ENCODE data around the gene PPFIBP1. TPM values are rescaled to one million over a fixed set of nuclear protein-coding genes. Genes with fewer than 3 reads are reported as not detected.

PPFIBP1 gene
- total and polyA plus RNA-seq, 9 of the 15 experiments (the other 6 are each of a cell fraction or from before 2014, with no cell fraction given), result 0.46 to 3.5 (median 1.8) TPM

GRCh38 chr12:27524839-27525753 is 1.1 kb downstream of the PPFIBP1 start:
- TSS peak; percentile 64 for BruUV-seq (replicated peaks)
- peak; percentile 25 for TF ChIP-seq CBX2 (IDR thresholded peaks at IDR 0.05; ENCODE audit: insufficient read depth, low read length, poor library complexity, severe bottlenecking)
- TF ChIP-seq U2AF1 (optimal IDR thresholded peaks at IDR 0.05; ENCODE audit: low read depth, low read length), result no peak
- no peaks in the 10 kb centered on the region for H3K36me3 ChIP-seq (ENCODE audit: control insufficient read depth, insufficient read depth, low read length)
- H3K9me1 ChIP-seq (ENCODE audit: control insufficient read depth, insufficient read depth, low read length), result no peaks in the 10 kb centered on the region
- H3K9ac ChIP-seq (ENCODE audit: insufficient read depth in 1 of 2, low read depth in 2 of 2, low read length in 2 of 2), result no peak overlapping the region
- H3K9me3 ChIP-seq (replicated peaks; ENCODE audit: control insufficient read depth, insufficient read depth, low read depth, low read length), result no peaks in the 10 kb centered on the region
- FAIRE-seq, result no peak
- POLR2A ChIA-PET, result no interaction called here
- H3K27ac ChIP-seq (ENCODE audit: extremely low read depth, low read depth, low read length), result no peak overlapping the region
- 16% methylated on average over 14 of the region's 16 CpGs for WGBS (ENCODE audit: insufficient coverage, low coverage, missing lambda C conversion rate)
- H3K79me2 ChIP-seq (ENCODE audit: control insufficient read depth, insufficient read depth, low read length), result no peaks in the 10 kb centered on the region
- intact Hi-C loops (cut with micrococcal nuclease), result no loop called here
- ATAC-seq, result no peak
- CTCF ChIA-PET (ENCODE audit: low intra/inter-chr PET ratio), result no interaction called here
- H3K4me3 ChIP-seq, result no peak overlapping the region
- peak overlapping the region; percentile 95 for H2AFZ ChIP-seq (ENCODE audit: low read depth, low read length)
- H3K4me2 ChIP-seq (ENCODE audit: insufficient read depth, low read length), result 0 out of 2 replicates have a peak overlapping the region, but pooled peaks have one; percentile 12
- DNase-seq (ENCODE audit: extremely low read depth in 1 of 4, low spot score in 3 of 4), result no peak
- H3K27me3 ChIP-seq (ENCODE audit: control insufficient read depth in 2 of 2, insufficient read depth in 2 of 2, low read length in 2 of 2), result peaks cover 10 to 20% of the 10 kb centered on the region in 2 experiments; a peak in 4 of 5 replicates
- in situ Hi-C loops (cut with MboI), result no loop called here
- H3K4me1 ChIP-seq (replicated peaks in 1 of 2; ENCODE audit: control insufficient read depth in 2 of 2, insufficient read depth in 2 of 2, low read length in 2 of 2), result peaks cover 9 to 14% of the 10 kb centered on the region in 2 experiments
- H4K20me1 ChIP-seq (replicated peaks; ENCODE audit: control insufficient read depth, insufficient read depth, low read length), result no peaks in the 10 kb centered on the region

- no peak overlapping the region for H2AFZ ChIP-seq (ENCODE audit: low read depth, low read length)
- H3K9me3 ChIP-seq (replicated peaks; ENCODE audit: control insufficient read depth, insufficient read depth, low read depth, low read length), result no peaks in the 10 kb centered on the region
- H3K4me2 ChIP-seq (ENCODE audit: insufficient read depth, low read length), result no peak overlapping the region
- no peaks in the 10 kb centered on the region for H4K20me1 ChIP-seq (replicated peaks; ENCODE audit: control insufficient read depth, insufficient read depth, low read length)
- no peaks in the 10 kb centered on the region for H3K79me2 ChIP-seq (ENCODE audit: control insufficient read depth, insufficient read depth, low read length)
- FAIRE-seq, result no peak
- H3K27ac ChIP-seq (ENCODE audit: extremely low read depth, low read depth, low read length), result no peak overlapping the region
- in situ Hi-C loops (cut with MboI) (no loop called here), intact Hi-C loops (cut with micrococcal nuclease) (no loop called here)
- BruUV-seq (replicated peaks), result no TSS peak
- TF ChIP-seq CEBPG (CRISPR knock-in tag; IDR thresholded peaks at IDR 0.05) (no peak), CEBPG (tag; conservative IDR thresholded peaks at IDR 0.05 in 1 of 2, IDR thresholded peaks at IDR 0.05 in 1 of 2) (peak; percentile 65 to 94), CEBPB (tag; IDR thresholded peaks at IDR 0.05) (peak; percentile 82), DMBX1 (CRISPR knock-in tag; IDR thresholded peaks at IDR 0.05; ENCODE audit: borderline replicate concordance) (no peak)
- peaks cover 10 to 20% of the 10 kb centered on the region in 2 experiments; a peak in 4 of 5 replicates for H3K27me3 ChIP-seq (ENCODE audit: control insufficient read depth in 2 of 2, insufficient read depth in 2 of 2, low read length in 2 of 2)
- POLR2A ChIA-PET, result no interaction called here
- no peak for DNase-seq (ENCODE audit: extremely low read depth in 1 of 4, low spot score in 3 of 4)
- no peak overlapping the region for H3K4me3 ChIP-seq
- ATAC-seq, result no peak
- H3K9me1 ChIP-seq (ENCODE audit: control insufficient read depth, insufficient read depth, low read length), result no peaks in the 10 kb centered on the region
- CTCF ChIA-PET (ENCODE audit: low intra/inter-chr PET ratio), result no interaction called here
- H3K36me3 ChIP-seq (ENCODE audit: control insufficient read depth, insufficient read depth, low read length), result no peaks in the 10 kb centered on the region
- H3K9ac ChIP-seq (ENCODE audit: insufficient read depth in 1 of 2, low read depth in 2 of 2, low read length in 2 of 2), result no peak overlapping the region
- 0% methylated on average over 9 of the region's 9 CpGs for WGBS (ENCODE audit: insufficient coverage, low coverage, missing lambda C conversion rate)
- H3K4me1 ChIP-seq (replicated peaks in 1 of 2; ENCODE audit: control insufficient read depth in 2 of 2, insufficient read depth in 2 of 2, low read length in 2 of 2), result peaks cover 3 to 5% of the 10 kb centered on the region in 2 experiments; a peak in 3 of 5 replicates
Measured at GRCh38 chr12:27527512-27527911, 3.5 kb downstream of the PPFIBP1 start.

All from K562 (cell line).